Measurements from ENCODE around the gene CEP19.

Gene CEP19

GRCh38 chr3:196694941-196695848, 16.9 kb downstream of the CEP19 start:
- H3K36me3 Mint-ChIP-seq (ENCODE audit: low read depth), result peaks cover 6% of the 10 kb centered on the region
- intact Hi-C loops (cut with micrococcal nuclease), result no loop called here
- H3K4me3 Mint-ChIP-seq, result no peak overlapping the region
- H3K4me1 Mint-ChIP-seq (ENCODE audit: low read depth), result peaks cover 52% of the 10 kb centered on the region
- no peaks in the 10 kb centered on the region for H3K9me3 Mint-ChIP-seq
- H3K27me3 Mint-ChIP-seq, result no peaks in the 10 kb centered on the region
- H3K27ac Mint-ChIP-seq, result peak overlapping the region; percentile 63

GRCh38 chr3:196694202-196694638, 17.8 kb downstream of the CEP19 start:
- Mint-ChIP-seq H3K36me3 (ENCODE audit: low read depth) (peaks cover under 1% of the 10 kb centered on the region), H3K4me1 (ENCODE audit: low read depth) (peaks cover 54% of the 10 kb centered on the region), H3K9me3 (no peaks in the 10 kb centered on the region), H3K4me3 (no peak overlapping the region), H3K27me3 (no peaks in the 10 kb centered on the region), H3K27ac (no peak overlapping the region)
- intact Hi-C loops (cut with micrococcal nuclease), result no loop called here

GRCh38 chr3:196691386-196691785, 20.7 kb downstream of the CEP19 start:
- H3K9me3 Mint-ChIP-seq, result no peaks in the 10 kb centered on the region
- peak overlapping the region; percentile 60 for H3K4me3 Mint-ChIP-seq
- H3K27ac Mint-ChIP-seq, result peak overlapping the region; percentile 82
- no peaks in the 10 kb centered on the region for H3K36me3 Mint-ChIP-seq (ENCODE audit: low read depth)
- H3K4me1 Mint-ChIP-seq (ENCODE audit: low read depth), result peaks cover 82% of the 10 kb centered on the region
- no peaks in the 10 kb centered on the region for H3K27me3 Mint-ChIP-seq
- intact Hi-C loops (cut with micrococcal nuclease), result no loop called here

GRCh38 chr3:196689941-196690660, 21.9 kb downstream of the CEP19 start:
- Mint-ChIP-seq H3K9me3 (no peaks in the 10 kb centered on the region), H3K4me3 (peak overlapping the region; percentile 60), H3K27me3 (no peaks in the 10 kb centered on the region), H3K4me1 (ENCODE audit: low read depth) (peaks cover 88% of the 10 kb centered on the region), H3K27ac (peak overlapping the region; percentile 82), H3K36me3 (ENCODE audit: low read depth) (no peaks in the 10 kb centered on the region)
- intact Hi-C loops (cut with micrococcal nuclease), result loop anchor here (5.0 kb wide), 1 partner anchor 48 kb away; no protein-coding TSS in a partner anchor

- intact Hi-C loops (cut with micrococcal nuclease), result loop anchor here (5.0 kb wide), 1 partner anchor 46 kb away; no protein-coding TSS in a partner anchor
- H3K27ac Mint-ChIP-seq, result peak overlapping the region; percentile 77
Observed at GRCh38 chr3:196688349-196688748, 23.7 kb downstream of the CEP19 start.

GRCh38 chr3:196686436-196686835, 25.6 kb downstream of the CEP19 start:
- Mint-ChIP-seq H3K27ac (peak overlapping the region; percentile 77), H3K36me3 (ENCODE audit: low read depth) (peaks cover 18% of the 10 kb centered on the region)

More at GRCh38 chr3:196688349-196688748, 23.7 kb downstream of the CEP19 start:
- Mint-ChIP-seq H3K4me3 (peak overlapping the region; percentile 41), H3K9me3 (no peaks in the 10 kb centered on the region), H3K4me1 (ENCODE audit: low read depth) (peaks cover 95% of the 10 kb centered on the region), H3K27me3 (no peaks in the 10 kb centered on the region), H3K36me3 (ENCODE audit: low read depth) (no peaks in the 10 kb centered on the region)

GRCh38 chr3:196684548-196685407, 27.3 kb downstream of the CEP19 start:
- Mint-ChIP-seq H3K27ac (peak overlapping the region; percentile 77), H3K27me3 (no peaks in the 10 kb centered on the region), H3K4me3 (peak overlapping the region; percentile 45), H3K9me3 (no peaks in the 10 kb centered on the region), H3K4me1 (ENCODE audit: low read depth) (peaks cover 63% of the 10 kb centered on the region), H3K36me3 (ENCODE audit: low read depth) (peaks cover 25% of the 10 kb centered on the region)
- intact Hi-C loops (cut with micrococcal nuclease), result loop anchor here (1.0 to 5.0 kb wide), 2 partner anchors 42 to 75 kb away; no protein-coding TSS in a partner anchor

More at GRCh38 chr3:196686436-196686835, 25.6 kb downstream of the CEP19 start:
- Mint-ChIP-seq H3K4me3 (no peak overlapping the region), H3K27me3 (no peaks in the 10 kb centered on the region), H3K4me1 (ENCODE audit: low read depth) (peaks cover 79% of the 10 kb centered on the region), H3K9me3 (no peaks in the 10 kb centered on the region)
- intact Hi-C loops (cut with micrococcal nuclease), result loop anchor here (5.0 kb wide), 1 partner anchor 44 kb away; no protein-coding TSS in a partner anchor

- intact Hi-C loops (cut with micrococcal nuclease), result no loop called here
- Mint-ChIP-seq H3K27me3 (no peaks in the 10 kb centered on the region), H3K36me3 (ENCODE audit: low read depth) (peaks cover 47% of the 10 kb centered on the region), H3K9me3 (no peaks in the 10 kb centered on the region), H3K27ac (peak overlapping the region; percentile 76), H3K4me1 (ENCODE audit: low read depth) (peaks cover 32% of the 10 kb centered on the region), H3K4me3 (no peak overlapping the region)
Observed at GRCh38 chr3:196677931-196678330, 34.1 kb downstream of the CEP19 start.

- H3K4me3 Mint-ChIP-seq, result no peak overlapping the region
- H3K36me3 Mint-ChIP-seq (ENCODE audit: low read depth), result peaks cover 45% of the 10 kb centered on the region
- intact Hi-C loops (cut with micrococcal nuclease), result no loop called here
- H3K4me1 Mint-ChIP-seq (ENCODE audit: low read depth), result peaks cover 30% of the 10 kb centered on the region
- no peaks in the 10 kb centered on the region for H3K9me3 Mint-ChIP-seq
- no peaks in the 10 kb centered on the region for H3K27me3 Mint-ChIP-seq
- peak overlapping the region; percentile 76 for H3K27ac Mint-ChIP-seq
Observed at GRCh38 chr3:196677353-196677752, 34.7 kb downstream of the CEP19 start.

GRCh38 chr3:196673632-196674031, 38.4 kb downstream of the CEP19 start:
- no peaks in the 10 kb centered on the region for H3K27me3 Mint-ChIP-seq
- H3K36me3 Mint-ChIP-seq (ENCODE audit: low read depth), result peaks cover 28% of the 10 kb centered on the region
- intact Hi-C loops (cut with micrococcal nuclease), result no loop called here
- H3K4me1 Mint-ChIP-seq (ENCODE audit: low read depth), result peaks cover 53% of the 10 kb centered on the region
- no peaks in the 10 kb centered on the region for H3K9me3 Mint-ChIP-seq
- no peak overlapping the region for H3K4me3 Mint-ChIP-seq
- no peak overlapping the region for H3K27ac Mint-ChIP-seq

- intact Hi-C loops (cut with micrococcal nuclease), result no loop called here
- Mint-ChIP-seq H3K27me3 (no peaks in the 10 kb centered on the region), H3K27ac (peak overlapping the region; percentile 73), H3K36me3 (ENCODE audit: low read depth) (peaks cover 50% of the 10 kb centered on the region), H3K4me1 (ENCODE audit: low read depth) (peaks cover 53% of the 10 kb centered on the region), H3K9me3 (no peaks in the 10 kb centered on the region), H3K4me3 (peak overlapping the region; percentile 27)
Observed at GRCh38 chr3:196670339-196670738, 41.7 kb downstream of the CEP19 start.

GRCh38 chr3:196667056-196667825, 44.8 kb downstream of the CEP19 start:
- intact Hi-C loops (cut with micrococcal nuclease), result no loop called here
- Mint-ChIP-seq H3K4me3 (no peak overlapping the region), H3K9me3 (no peaks in the 10 kb centered on the region), H3K36me3 (ENCODE audit: low read depth) (peaks cover 62% of the 10 kb centered on the region), H3K27me3 (no peaks in the 10 kb centered on the region), H3K27ac (no peak overlapping the region), H3K4me1 (ENCODE audit: low read depth) (peaks cover 68% of the 10 kb centered on the region)
